Measurements from ENCODE around the gene NKAIN2.
"Not testable (repeated sequence)": the region's sequence is repeated elsewhere in the genome, so short reads cannot be mapped to it uniquely, and the experiment has no call there.

The NKAIN2 gene

DNA sequence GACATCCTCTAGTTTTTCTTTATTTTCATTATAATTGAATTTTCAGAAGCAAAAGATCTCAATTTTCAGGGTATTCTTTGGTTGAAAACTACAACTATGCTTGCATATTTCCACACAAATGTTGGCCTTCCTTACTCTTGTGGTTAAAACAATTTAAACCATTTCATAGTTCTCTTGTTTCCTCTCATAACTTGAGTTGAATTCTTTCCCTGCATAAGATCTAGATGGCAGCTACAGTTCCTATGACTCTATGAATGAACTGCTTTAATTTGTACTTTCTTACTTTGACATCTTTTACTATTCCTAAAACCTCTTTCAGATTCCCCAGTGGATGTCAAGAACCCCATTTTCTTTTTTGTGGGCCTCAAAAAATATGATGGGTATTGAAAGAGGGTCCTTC is 564.5 kb downstream of the NKAIN2 start:
- no peak for DNase-seq

DNA sequence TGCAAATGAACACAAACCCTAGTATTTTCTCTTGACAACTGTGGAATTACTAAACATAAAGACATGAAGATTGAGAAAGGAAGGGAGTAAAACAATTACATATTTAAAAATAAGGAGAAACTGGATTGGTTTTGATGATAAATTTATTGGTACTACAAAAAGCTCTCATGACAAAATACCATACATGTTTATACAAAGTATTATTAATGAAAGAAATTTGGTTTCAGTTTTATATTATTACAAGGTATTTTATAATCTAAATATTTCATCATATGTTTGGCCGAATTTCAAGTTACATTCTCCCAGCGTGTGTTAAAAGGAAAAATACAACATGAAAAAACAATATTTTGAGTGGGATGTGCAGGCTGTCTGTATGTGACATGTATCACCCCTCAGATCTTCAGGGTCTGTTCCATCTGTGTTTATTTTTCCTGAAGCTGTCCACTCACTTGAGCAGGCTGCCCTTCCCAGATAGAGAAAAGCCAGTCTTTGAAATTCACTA is 568.4 kb downstream of the NKAIN2 start:
- DNase-seq = no peak

DNA sequence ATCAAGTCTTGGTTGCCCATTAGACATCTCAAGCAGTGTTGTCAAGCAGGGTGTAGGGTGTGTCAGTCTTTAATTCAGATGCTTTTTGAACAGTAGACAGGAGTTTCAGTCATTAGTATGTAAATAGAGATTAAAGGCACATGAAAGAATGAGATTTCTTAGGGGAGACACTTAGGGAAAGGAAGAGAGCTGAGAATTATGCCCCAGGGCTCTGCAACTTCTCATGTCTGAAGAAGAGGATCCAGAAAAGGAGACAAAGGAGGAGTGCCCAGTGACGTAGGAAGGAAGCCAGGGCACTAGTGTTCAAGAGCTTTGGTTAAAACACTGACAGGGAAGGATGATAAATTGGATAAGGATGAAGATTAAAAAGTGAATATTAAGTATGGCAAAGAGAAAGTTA is 569.7 kb downstream of the NKAIN2 start:
- DNase-seq = no peak

DNA sequence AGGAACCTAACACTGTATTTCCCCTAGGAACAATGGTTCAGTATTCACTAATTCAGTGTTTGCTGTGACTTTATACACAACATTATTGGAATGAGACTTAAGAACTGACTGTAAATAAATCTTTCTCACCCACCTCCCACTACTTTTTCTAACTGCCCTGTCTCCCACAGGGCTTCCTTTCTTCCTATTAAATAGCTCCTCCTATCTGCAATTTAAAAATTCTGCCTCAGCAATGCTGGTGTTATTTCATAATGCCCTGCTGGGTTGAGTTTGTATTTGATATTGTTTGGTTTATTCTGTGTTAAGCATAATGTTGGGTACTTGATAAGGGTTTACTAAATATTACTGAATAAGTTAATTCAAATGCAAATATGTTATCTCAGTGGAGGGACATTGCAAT is 585.5 kb downstream of the NKAIN2 start:
- no peak for DNase-seq

DNA sequence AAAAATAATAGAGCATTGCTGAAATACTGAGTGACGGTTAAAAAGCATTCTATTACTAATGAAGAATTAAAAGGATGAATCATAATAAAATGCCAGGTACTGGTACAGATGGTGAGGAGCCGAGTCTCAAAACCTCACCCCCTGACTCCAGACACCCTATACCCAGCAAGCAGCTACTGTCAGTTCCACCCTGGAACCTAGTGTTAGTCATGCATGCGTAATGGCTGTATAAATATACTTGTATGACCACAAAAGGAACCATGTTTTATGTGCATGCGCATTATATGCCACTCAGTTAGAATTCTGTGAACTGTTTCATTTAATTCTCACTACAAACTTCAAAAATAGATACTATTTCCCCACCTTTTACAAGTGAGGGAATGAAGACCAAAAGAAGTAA is 589.9 kb downstream of the NKAIN2 start:
- no peak for DNase-seq

DNA sequence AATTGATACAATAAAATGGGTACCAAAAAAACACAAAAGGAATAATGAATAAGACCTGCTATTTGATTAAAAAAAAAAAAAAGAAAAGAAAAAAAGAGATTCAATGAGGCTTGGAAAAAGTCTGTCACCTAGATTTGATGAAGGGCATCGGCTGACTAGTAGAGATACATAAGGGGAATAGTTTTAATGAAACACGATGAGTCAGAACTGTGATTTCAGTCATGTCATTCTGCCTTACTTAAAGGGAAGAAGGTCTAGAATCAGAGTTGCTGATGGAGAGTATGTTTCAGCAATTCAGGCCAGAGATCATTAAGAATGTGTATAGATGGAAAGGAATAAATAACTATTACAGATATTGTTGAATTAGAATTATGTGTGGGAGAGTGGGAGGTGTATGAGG is 592.7 kb downstream of the NKAIN2 start:
- DNase-seq = no peak

DNA sequence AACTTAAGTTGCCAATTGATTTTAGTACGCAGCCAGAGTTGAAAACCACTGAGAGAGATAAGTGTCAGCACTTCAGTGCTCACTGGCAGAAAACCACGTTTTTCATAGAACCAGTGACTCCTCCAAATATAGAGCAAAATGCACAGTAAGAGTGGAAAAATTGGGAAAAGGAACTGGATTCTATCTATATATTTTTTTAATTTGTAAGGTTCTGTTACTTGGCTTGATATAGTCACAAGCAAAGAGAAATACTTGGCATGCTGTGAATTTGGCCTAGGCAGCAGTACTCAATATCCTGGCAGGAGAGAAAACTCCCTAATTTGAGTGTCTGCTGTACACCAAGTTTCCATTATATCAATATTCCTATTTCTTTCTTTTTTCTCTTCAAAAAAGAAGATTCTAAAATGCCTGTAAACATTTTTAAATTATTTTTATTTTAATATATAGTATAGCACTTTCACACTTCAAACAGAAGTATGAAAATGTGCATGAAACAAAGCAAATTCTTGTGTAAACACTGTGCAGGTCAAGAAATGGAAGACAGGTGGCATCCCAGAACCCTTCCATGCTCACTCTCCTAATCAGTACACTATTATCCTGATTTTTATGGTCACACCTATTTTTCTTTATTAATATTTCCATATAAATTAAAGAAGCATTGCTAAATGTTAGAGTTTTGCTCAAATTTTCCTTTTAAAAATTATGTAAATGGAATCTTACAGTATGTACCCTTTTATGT is 596.8 kb downstream of the NKAIN2 start:
- no peak for DNase-seq

DNA sequence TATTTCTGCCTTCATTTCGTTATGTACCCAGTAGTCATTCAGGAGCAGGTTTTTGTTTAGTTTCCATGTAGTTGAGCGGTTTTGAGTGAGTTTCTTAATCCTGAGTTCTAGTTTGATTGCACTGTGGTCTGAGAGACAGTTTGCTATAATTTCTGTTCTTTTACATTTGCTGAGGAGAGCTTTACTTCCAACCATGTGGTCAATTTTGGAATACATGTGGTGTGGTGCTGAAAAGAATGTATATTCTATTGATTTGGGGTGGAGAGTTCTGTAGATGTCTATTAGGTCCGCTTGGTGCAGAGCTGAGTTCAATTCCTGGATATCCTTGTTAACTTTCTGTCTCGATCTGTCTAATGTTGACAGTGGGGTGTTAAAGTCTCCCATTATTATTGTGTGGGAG is 606.8 kb downstream of the NKAIN2 start:
- DNase-seq = not testable (repeated sequence)

DNA sequence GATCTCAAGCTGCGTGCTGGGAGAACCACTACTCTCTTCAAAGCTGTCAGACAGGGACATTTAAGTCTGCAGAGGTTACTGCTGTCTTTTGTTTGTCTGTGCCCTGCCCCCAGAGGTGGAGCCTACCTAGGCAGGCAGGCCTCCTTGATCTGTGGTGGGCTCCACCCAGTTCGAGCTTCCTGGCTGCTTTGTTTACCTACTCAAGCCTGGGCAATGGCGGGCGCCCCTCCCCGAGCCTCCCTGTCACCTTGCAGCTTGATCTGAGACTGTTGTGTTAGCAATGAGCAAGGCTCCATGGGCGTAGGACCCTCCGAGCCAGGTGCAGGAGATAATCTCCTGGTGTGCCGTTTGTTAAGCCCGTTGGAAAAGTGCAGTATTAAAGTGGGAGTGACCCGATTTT is 609.0 kb downstream of the NKAIN2 start:
- not testable (repeated sequence) for DNase-seq

DNA sequence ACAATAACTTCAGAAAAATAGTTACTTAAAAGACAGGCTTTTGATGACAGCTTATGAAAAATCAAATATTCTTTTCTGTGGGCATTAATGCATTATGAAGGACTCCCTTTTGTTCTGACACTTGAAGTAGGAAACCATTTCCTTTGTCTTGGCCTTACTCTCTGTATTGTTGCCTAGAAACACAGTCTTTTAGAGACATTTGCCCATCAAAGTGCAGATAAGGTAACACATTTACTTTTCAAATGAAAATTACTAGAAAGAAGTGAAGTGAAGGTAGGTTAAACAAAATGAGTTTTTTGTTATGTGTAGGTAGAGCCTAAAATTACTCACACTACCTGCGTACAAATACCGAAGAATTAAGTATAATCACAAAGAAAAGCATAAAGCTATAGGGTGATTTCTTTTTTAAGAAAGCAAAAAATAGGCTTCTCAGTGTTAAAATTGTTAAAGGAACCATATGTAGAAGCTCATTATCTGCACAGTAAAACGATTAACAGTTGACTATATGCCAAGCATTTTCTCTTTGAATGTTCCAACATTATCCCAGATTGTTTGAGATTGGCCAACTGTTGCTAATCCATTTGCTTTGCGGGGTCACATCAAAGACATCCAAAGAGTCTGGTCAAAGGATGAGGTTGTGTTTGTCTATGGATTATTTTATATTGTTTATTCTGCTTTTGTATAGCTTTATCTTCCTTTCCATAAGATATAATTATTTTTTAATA is 616.6 kb downstream of the NKAIN2 start:
- no peak for DNase-seq

DNA sequence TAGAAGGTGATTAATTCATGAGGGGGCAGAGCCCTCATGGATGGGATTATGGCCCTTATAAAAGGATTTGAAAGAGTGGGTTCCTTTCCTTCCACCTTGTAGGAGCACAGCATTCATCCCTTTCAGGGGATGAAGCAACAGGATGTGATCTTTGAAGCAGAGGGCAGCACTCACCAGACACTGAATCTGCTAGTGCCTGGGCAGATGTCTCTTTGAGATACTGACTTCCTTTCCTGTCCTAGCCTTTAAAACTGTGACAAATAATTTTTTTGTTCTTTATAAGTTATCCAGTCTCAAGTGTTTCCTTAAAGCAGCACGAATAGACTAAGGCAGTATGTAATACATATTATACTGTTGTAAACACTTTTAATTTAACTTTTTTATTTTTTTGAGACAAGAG is 620.0 kb downstream of the NKAIN2 start:
- no peak for DNase-seq

DNA sequence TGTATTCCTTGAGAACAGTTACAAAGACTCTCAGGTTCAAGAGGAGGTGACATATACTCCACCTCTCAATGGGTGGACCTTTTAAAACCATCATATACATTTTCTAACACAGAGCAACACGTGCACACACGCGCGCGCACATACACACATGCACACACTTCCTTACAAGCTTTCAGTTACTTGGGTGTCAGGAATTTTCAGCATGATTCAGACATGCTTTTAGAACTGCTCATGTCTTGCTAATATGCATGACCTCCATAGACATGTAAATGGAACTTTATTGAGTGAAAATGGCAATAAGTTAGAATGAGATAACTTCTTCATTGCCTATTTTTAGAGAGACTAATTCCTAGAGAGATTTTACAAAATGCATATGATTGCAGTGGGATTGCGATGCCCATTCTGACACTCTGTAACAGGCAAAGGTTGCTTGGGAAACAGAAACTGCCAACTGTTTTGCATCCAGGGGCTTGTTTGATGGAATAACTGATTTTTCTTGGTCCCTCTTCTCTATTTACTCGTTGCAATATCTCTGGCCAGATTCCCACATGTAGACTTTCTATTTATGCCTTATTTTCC is 627.2 kb downstream of the NKAIN2 start:
- DNase-seq = no peak

DNA sequence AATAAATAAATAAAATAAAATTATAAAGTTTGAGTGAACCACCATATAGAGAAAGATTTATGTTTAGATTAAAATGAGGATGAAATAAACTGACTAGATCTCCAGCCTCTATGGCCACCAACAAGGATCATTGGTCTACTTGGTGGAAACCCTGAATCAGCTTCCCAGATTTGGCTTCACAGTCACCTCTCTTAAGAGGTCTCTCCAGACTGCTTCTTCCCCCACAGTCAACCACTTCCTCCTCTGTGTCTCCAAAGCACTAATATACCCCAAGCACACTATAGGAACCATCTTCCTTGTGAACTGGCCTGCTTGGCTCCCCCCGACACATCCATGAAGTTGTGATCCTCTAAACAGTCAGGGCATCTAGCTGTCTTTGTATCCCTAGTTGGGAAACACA is 629.0 kb downstream of the NKAIN2 start:
- no peak for DNase-seq

DNA sequence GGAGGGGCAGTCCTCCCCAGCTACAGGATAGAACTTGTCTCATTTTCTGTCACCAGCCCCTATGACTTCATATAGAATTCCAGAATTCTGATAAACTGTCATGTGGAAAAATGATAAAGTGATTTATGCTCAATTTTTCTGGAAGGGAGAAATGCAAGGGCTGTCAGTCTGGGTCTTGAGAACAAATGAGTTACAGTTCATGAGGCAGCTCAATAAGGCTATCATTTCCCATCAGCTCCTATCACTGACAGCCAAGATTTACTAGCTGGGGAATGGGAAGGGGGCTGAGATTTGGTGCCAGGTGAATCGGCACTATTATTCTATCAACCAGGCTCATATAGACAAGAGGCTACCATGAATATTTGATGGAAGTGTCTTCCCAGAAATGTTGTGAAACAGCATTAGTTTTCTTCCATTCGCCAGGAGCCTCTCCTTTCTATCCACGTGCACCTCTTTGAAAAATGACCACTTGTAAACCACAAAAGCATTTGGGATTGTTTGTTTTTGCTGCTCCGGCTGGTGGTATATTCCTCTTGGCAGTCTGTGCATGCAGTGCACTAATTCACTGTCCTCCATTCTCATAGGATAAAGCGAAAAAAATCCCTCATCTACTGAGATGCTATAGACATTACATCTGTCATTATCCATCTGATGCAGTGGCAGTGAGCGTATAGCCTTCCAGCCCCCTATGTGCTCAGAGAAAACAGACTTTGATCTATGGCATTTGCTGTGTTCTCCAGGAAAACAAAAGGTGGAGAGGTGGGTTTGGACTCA is 629.9 kb downstream of the NKAIN2 start:
- DNase-seq = no peak

DNA sequence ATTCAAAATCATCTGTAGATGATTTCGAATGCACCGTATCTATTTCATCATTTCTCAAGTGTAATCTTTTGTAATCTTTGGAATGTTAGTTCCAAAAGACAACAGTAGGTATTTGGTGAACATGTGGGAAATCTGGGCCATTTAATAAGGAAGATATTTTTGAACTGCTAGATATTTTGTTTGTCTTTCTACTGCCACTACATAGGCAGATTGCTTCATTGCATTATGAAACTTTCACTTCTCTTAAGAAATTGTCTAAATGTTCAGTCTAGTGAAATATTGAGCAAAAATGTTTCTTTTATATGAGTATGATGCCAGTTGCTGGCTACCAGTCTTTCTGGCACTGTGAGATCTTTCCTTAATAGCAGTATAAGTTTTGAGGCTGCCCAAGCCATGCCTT is 630.8 kb downstream of the NKAIN2 start:
- DNase-seq = no peak

DNA sequence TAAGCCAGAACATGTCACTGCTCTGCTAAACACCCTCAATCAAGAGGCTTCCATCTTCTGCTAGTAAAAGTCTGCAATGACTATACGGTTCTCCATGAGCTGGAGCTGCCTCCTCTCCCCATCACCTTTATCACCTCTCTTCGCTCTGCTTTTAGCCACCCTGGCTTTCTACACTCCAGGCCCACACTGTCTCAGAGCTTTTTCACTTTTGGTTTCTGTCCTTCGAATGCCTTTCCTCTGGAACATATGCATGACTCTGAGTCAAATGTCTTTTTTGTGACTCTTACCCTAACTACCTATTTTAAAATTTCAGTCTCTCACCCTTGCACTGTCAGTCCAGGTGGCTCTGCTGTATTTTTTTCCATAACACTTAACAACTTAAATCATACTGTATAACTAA is 633.1 kb downstream of the NKAIN2 start:
- no peak for DNase-seq

DNA sequence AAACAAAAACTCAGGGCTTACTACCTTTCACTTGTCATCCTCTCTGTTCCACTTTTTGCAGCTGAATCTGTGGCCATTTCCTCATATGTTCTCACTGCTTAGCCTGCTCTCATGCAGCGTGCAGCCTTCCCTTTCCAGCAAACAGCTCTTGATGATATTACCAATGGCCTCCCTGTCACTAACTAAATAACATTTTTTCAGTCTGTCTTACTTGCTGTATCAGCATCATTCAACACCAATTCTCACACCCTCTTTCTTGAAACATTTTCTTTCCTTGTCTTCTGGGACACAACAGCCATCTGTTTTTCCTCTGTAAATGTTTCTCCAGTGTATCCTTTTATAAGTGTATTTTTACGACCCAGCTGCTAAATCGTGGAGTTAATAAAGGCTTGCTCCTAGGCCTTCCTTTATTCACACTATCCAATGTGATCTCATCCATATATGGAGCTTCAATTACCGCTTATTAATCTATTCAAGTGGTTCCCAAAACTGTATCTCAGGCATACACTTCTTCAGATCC is 634.9 kb downstream of the NKAIN2 start:
- DNase-seq = no peak

DNA sequence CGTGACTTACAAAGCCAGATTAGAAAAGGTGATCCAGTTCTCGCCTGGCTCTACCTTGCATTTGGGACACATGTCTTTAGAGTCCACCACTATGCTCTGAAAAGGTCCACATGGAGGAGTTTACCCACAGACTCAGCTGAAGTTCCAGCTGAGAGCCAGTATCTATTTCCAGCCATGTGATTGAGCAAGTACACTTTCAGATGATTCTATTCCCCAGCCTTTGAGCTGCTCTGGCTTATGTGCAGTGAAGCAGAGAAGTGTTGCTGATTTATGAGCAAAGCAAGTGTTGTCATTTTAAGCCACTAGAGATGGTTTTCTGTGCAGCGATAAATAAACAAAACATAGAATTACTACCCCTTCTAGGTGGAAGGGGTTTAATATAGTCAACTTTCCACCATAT is 637.8 kb downstream of the NKAIN2 start:
- no peak for DNase-seq

DNA sequence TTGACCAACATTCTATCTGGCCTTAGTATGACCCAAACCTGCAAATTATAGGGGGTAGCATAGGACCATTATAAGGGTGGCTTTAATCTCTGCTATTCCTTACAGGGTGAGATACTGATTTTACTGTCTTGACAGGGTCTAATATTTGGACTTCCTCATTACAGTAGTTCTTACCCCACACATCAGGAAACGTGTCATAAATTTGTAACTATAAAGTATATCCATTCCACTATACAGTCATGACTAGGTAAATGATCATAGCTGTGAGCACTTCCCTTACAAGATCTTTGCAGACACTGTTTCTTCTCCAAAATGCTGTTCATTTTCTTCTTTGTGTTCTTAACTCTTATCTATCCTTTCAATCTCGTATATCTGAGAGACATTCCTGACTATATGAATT is 639.9 kb downstream of the NKAIN2 start:
- no peak for DNase-seq

DNA sequence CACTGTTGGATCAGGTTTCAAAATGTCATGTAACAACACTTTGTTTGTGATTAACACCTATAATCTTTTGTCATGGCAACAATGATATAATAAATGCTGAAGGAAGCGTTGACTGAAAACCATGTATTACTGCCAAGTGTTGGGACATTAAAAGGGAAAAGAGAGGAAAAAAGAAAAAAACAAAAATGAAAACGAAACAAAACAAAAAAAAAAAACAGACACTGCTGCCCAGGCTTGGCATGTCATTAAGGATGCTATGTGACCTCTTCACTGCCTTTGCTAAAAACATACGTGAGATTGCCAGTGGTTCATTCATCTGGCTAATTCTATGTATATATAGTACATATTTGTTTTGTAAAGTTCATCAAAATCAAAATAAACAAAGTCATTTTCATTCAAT is 641.9 kb downstream of the NKAIN2 start:
- no peak for DNase-seq

DNA sequence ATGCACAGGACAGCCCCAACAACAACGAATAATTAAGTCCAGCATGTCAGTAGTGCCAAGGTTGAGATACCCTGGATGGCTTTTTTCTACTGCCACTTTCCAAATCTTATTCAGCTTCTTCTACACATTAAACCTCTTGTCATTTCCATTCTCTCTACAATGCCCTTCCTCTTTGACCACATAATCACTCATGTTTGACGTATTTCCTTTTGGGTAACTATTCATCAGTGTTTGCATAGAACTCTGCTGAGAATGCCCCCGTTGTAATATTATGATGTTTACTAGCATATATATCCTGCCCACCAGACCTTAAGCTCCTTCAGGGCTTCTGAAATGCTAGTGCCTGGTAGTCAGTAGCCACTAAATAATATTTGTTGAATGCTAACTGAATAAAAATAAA is 643.3 kb downstream of the NKAIN2 start:
- no peak for DNase-seq

DNA sequence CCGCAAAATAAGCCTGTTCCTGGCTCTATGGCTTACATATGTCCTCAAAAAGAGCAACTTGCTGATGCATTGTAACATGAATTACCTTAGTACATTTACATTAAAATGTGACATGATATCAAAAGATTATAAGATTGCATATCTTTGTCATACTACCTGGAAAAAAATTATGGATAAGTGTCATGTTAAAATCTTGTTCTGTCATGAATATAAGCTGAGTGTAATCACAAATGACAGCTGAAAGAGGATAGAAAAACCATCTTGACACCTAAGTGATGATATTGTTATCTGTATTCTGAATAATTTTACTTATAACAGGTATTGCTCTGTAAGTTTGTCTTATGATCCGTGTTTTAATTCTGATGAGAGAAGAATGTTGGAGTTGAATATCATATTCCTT is 655.6 kb downstream of the NKAIN2 start:
- DNase-seq = no peak

DNA sequence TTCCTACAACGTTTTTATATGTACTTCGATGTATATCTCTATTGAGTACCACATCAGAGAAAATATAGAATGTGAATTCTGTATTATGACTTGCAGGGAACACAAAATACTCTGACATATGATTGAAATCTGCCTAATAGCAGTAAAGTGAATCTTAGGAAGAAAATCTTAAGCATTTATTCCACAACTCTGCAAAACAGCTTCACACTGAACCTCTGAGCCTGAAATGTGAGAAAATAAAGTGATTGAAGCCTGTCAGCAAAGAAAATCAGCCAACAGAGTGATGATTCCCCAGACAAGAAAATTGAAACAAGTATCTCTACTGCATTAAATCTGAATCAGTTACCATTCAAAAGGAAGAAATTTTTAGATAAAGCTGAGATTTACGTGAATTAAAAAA is 659.1 kb downstream of the NKAIN2 start:
- no peak for DNase-seq

Measured in activated CD4-positive, alpha-beta T cell treated with anti-CD3 and anti-CD28 coated beads for 1 hour (primary cell).